MM.1S (cell line): ENCODE results near the gene UBAC2.

ENCODE experiments used
- DNase-seq: peaks from one replicate; pipeline ENCODE4 v3.0.0-alpha.2; 2015
- H2AFZ ChIP-seq: fragments of 300-600 bp; sonication (generic); 2 replicates; pipeline ENCODE4 v1.6.0; 2016; ENCODE audit warnings: antibody characterized with exemption, low read length
- H3F3A ChIP-seq: fragments of 300-600 bp; sonication (generic); 2 replicates; pipeline ENCODE4 v1.6.1; 2016; ENCODE audit warnings: mild to moderate bottlenecking, antibody characterized with exemption, low read length, moderate library complexity, mixed read lengths; ENCODE audit not compliant: insufficient read depth
- H3K27ac ChIP-seq: fragments of 300-600 bp; sonication (generic); 2 replicates; pipeline ENCODE4 v1.5.1; 2016; ENCODE audit warnings: mild to moderate bottlenecking, low read length
- H3K27me3 ChIP-seq: fragments of 300-600 bp; sonication (generic); replicated peaks from 2 replicates; pipeline ENCODE4 v1.6.0; 2016; ENCODE audit warnings: low read length; ENCODE audit not compliant: insufficient read depth
- H3K36me3 ChIP-seq: fragments of 300-600 bp; sonication (generic); replicated peaks from 2 replicates; pipeline ENCODE4 v1.6.1; 2016; ENCODE audit warnings: mild to moderate bottlenecking, low read length, mixed read lengths; ENCODE audit not compliant: insufficient read depth
- H3K4me1 ChIP-seq: fragments of 300-600 bp; sonication (generic); 2 replicates; pipeline ENCODE4 v1.6.1; 2016; ENCODE audit warnings: low read length, mixed read lengths
- H3K4me2 ChIP-seq: fragments of 300-600 bp; sonication (generic); 2 replicates; pipeline ENCODE4 v1.6.0; 2016; ENCODE audit warnings: low read depth, low read length
- H3K4me3 ChIP-seq: fragments of 300-600 bp; sonication (generic); 2 replicates; pipeline ENCODE4 v1.5.1; 2016; ENCODE audit warnings: low read length, mixed read lengths
- H3K79me2 ChIP-seq: fragments of 300-600 bp; sonication (generic); 2 replicates; pipeline ENCODE4 v1.6.1; 2016; ENCODE audit warnings: mixed run types, low read length, mixed read lengths
- H3K9ac ChIP-seq: fragments of 300-600 bp; sonication (generic); 2 replicates; pipeline ENCODE4 v1.6.1; 2016; ENCODE audit warnings: low read length, mixed read lengths
- H3K9me2 ChIP-seq: fragments of 300-600 bp; sonication (generic); replicated peaks from 2 replicates; pipeline ENCODE4 v1.6.1; 2016; ENCODE audit warnings: mild to moderate bottlenecking, low read length, mixed read lengths; ENCODE audit not compliant: insufficient read depth
- H3K9me3 ChIP-seq: fragments of 300-600 bp; sonication (generic); replicated peaks from 2 replicates; pipeline ENCODE4 v1.6.1; 2016; ENCODE audit warnings: mild to moderate bottlenecking, low read length, mixed read lengths; ENCODE audit not compliant: insufficient read depth
- H4K20me1 ChIP-seq: fragments of 300-600 bp; sonication (generic); 2 replicates; pipeline ENCODE4 v1.6.1; 2016; ENCODE audit warnings: mild to moderate bottlenecking, low read length, moderate library complexity, mixed read lengths; ENCODE audit not compliant: insufficient read depth
- EZH2 ChIP-seq: fragments of 300-600 bp; sonication (generic); optimal IDR thresholded peaks from 2 replicates; pipeline ENCODE3; 2017; ENCODE audit warnings: low read depth, mild to moderate bottlenecking, antibody characterized with exemption, low read length, mixed read lengths
- EZH2phosphoT487 ChIP-seq: fragments of 300-600 bp; sonication (generic); IDR thresholded peaks from 2 replicates; pipeline ENCODE4 v1.6.1; 2018; ENCODE audit warnings: antibody characterized with exemption, low read length
- TF ChIP-seq, protein P1 (sequence below): fragments of 300-600 bp; sonication (generic); IDR thresholded peaks from 2 replicates; pipeline ENCODE4 v1.5.1; 2016; ENCODE audit warnings: antibody characterized with exemption, low read length, mixed read lengths

The UBAC2 gene

DNA sequence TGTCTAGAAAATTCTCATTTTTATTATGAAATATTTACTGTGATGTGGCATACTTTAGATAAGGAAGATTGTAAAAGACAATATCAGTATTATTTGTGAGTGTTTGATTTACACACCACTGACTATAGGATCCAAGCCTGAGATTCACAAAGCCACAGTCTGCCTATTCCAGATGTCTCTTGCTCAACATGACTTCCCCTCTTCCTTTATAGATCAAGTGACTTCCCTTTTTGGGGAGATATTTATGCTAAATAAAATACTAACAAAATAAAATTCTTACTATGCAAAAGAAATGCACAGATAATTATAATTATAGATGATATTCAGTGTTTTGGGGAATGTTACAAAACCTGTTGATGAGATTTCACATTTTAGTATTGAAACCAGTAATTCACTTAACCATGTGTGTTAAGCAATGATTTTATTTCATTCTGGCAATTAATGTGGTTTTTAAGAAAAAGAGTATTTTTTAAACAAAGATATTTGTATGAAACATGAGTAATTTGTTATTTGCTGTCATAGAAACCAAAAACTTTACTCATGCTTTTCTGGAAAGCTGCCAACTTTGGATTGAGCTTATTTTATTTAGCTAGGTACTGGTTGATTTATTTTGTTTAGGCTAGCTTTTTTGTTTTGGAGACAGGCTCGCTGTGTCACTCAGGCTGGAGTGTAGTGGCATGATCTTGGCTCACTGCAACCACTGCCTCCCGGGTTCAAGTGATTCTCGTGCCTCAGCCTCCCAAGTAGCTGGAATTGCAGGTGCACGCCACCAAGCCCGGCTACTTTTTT is 120.2 kb downstream of the UBAC2 start:
- Histone ChIP-seq H3K4me3 (no peak overlapping the region), H3K79me2 (no peaks in the 10 kb centered on the region), H2AFZ (no peak overlapping the region), H3K9me2 (no peaks in the 10 kb centered on the region), H3K9me3 (no peaks in the 10 kb centered on the region), H4K20me1 (no peaks in the 10 kb centered on the region), H3K9ac (no peak overlapping the region), H3K36me3 (no peaks in the 10 kb centered on the region), H3K27me3 (no peaks in the 10 kb centered on the region), H3F3A (no peaks in the 10 kb centered on the region), H3K4me2 (no peak overlapping the region), H3K27ac (no peak overlapping the region), H3K4me1 (peaks cover 5% of the 10 kb centered on the region)
- TF ChIP-seq EZH2phosphoT487 (no peak), EZH2 (no peak)
- TF ChIP-seq, protein P1, sequence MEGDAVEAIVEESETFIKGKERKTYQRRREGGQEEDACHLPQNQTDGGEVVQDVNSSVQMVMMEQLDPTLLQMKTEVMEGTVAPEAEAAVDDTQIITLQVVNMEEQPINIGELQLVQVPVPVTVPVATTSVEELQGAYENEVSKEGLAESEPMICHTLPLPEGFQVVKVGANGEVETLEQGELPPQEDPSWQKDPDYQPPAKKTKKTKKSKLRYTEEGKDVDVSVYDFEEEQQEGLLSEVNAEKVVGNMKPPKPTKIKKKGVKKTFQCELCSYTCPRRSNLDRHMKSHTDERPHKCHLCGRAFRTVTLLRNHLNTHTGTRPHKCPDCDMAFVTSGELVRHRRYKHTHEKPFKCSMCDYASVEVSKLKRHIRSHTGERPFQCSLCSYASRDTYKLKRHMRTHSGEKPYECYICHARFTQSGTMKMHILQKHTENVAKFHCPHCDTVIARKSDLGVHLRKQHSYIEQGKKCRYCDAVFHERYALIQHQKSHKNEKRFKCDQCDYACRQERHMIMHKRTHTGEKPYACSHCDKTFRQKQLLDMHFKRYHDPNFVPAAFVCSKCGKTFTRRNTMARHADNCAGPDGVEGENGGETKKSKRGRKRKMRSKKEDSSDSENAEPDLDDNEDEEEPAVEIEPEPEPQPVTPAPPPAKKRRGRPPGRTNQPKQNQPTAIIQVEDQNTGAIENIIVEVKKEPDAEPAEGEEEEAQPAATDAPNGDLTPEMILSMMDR = no peak
- DNase-seq = no peak

DNA sequence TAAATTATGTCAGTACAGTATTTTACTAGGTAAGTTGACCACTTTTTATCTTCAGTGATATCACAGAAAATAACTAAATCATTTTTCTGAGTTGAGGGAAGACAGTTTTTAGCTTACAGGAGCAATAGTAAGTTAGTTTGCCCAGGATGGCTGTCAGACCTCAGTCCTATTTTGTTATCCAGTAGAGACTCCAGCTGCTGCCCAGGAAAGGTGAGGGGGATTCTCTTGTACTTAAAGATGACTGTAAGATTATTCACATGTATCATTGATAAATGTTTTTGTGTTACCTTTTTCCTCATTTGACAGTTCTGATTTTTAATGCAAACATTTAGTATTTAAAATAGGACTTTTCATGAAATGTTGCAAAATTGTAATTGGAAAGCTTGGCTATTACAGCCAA is 121.1 kb downstream of the UBAC2 start:
- no peaks in the 10 kb centered on the region for H3K9me3 ChIP-seq
- H3K9ac ChIP-seq = no peak overlapping the region
- no peak overlapping the region for H3K4me2 ChIP-seq
- H3K27me3 ChIP-seq = no peaks in the 10 kb centered on the region
- DNase-seq = no peak
- H3K9me2 ChIP-seq = no peaks in the 10 kb centered on the region
- H3K27ac ChIP-seq = no peak overlapping the region
- no peaks in the 10 kb centered on the region for H3K36me3 ChIP-seq
- H3K4me3 ChIP-seq = no peak overlapping the region
- TF ChIP-seq, protein P1 = no peak
- TF ChIP-seq EZH2 (no peak), EZH2phosphoT487 (no peak)
- no peak overlapping the region for H2AFZ ChIP-seq
- H3F3A ChIP-seq = no peaks in the 10 kb centered on the region
- no peaks in the 10 kb centered on the region for H4K20me1 ChIP-seq
- H3K79me2 ChIP-seq = no peaks in the 10 kb centered on the region
- H3K4me1 ChIP-seq = peaks cover 11% of the 10 kb centered on the region

DNA sequence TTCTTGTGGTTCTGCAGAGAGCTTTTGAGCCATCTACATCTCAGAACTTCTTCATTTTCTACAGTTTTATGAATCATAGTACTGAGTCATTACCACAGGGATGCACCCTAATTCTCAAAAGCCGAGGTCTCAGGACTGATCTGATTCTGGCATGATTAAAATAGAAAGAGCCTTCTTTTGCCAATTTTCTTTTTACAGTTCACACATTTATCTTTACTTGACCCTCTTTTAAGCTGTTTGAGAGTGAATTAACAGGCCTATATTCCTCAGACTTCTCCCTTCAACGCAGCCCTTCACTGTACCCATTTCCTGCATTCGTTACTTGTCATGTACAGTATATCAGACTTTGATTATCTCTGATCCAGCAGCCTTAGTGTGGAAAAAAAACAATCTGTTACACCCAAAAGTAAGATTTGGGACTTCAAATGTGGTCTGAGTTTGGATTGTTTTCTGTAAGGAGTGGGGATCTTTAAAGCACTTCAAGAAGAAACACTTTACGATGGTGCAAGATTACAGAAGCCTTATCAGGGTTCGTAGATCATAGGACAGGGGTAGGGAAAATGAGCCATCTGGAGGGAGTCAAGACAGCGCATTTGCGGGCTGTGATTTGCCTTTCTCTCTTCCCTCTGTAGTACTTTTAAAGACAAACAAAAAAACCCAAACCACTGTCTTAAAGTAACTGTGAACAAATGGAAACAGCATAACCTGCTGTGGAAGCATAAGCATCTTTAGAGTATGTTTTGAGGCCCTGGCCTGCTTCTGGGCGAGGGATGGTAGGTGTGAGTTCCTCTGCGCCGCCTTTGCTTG is 121.8 kb downstream of the UBAC2 start:
- Histone ChIP-seq H3K9ac (no peak overlapping the region), H3K36me3 (no peaks in the 10 kb centered on the region), H4K20me1 (no peaks in the 10 kb centered on the region), H3K4me1 (peaks cover 12% of the 10 kb centered on the region), H3K27ac (no peak overlapping the region), H3K4me2 (no peak overlapping the region), H2AFZ (no peak overlapping the region), H3K4me3 (no peak overlapping the region), H3F3A (no peaks in the 10 kb centered on the region), H3K9me3 (no peaks in the 10 kb centered on the region), H3K9me2 (no peaks in the 10 kb centered on the region), H3K27me3 (no peaks in the 10 kb centered on the region), H3K79me2 (no peaks in the 10 kb centered on the region)
- TF ChIP-seq, protein P1 = no peak
- TF ChIP-seq EZH2phosphoT487 = no peak
- TF ChIP-seq EZH2 = no peak
- DNase-seq = no peak
